ENCODE results near the gene FAM131A. TPM values are rescaled to one million over a fixed set of nuclear protein-coding genes. Genes with fewer than 3 reads are reported as not detected.

FAM131A gene
- total and polyA plus RNA-seq, 7 donors = 12.6 to 36.7 (median 28.0) TPM

GRCh38 chr3:184379358-184380184, 42.2 kb downstream of the FAM131A start, which contains the start of gene CHRD:
CHRD (plus strand) TSS chr3:184380054; CDS start chr3:184380319, 265 bp downstream.
- H3K4me3 ChIP-seq = peak within 1 kb of the TSS; percentile 25 to 58 (median 54)
- H3K4me1 ChIP-seq = peaks cover 0 to 23% (median 19%) of the 10 kb centered on the region in 4 donors
- H3K9me3 ChIP-seq = no peaks in the 10 kb centered on the region
- no peak for TF ChIP-seq POLR2AphosphoS5 (IDR thresholded peaks at IDR 0.05)
- no peak for TF ChIP-seq EP300 (IDR thresholded peaks at IDR 0.05)
- no peaks in the 10 kb centered on the region for H3K36me3 ChIP-seq
- peaks cover 3 to 36% (median 30%) of the 10 kb centered on the region in 3 donors for H3K27me3 ChIP-seq
- 11 to 19% methylated on average over 67 to 68 of the region's 71 CpGs for WGBS, 2 donors
- peak within 1 kb of the TSS; percentile 65 to 72 (median 70) for H3K27ac ChIP-seq
- peak; percentile 81 for DNase-seq
- intact Hi-C loops (cut with DNase I) = no loop called here

DNA sequence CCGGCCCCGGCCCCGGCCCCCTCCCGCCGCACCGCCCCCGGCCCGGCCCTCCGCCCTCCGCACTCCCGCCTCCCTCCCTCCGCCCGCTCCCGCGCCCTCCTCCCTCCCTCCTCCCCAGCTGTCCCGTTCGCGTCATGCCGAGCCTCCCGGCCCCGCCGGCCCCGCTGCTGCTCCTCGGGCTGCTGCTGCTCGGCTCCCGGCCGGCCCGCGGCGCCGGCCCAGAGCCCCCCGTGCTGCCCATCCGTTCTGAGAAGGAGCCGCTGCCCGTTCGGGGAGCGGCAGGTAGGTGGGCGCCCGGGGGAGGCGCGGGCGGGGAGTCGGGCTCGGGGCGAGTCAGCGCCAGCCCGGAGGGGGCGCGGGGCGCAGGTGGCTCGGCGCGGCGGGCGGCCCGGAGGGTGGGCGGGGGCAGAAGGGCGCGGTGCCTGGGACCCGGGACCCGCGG, 42.8 kb downstream of the FAM131A start:
- H3K36me3 ChIP-seq = no peaks in the 10 kb centered on the region
- peak; percentile 90 for DNase-seq
- H3K4me3 ChIP-seq = peak overlapping the region; percentile 25 to 58 (median 54)
- no peak for TF ChIP-seq POLR2AphosphoS5 (IDR thresholded peaks at IDR 0.05)
- TF ChIP-seq POLR2A (IDR thresholded peaks at IDR 0.05) = no peak
- peak overlapping the region; percentile 45 to 72 (median 54) for H3K27ac ChIP-seq
- H3K4me1 ChIP-seq = peaks cover 0 to 23% (median 19%) of the 10 kb centered on the region in 4 donors
- no peaks in the 10 kb centered on the region for H3K9me3 ChIP-seq
- intact Hi-C loops (cut with DNase I) = no loop called here
- WGBS, 2 donors = 1 to 2% methylated on average over 59 to 62 of the region's 62 CpGs
- H3K27me3 ChIP-seq = peaks cover 3 to 36% (median 30%) of the 10 kb centered on the region in 3 donors

DNA sequence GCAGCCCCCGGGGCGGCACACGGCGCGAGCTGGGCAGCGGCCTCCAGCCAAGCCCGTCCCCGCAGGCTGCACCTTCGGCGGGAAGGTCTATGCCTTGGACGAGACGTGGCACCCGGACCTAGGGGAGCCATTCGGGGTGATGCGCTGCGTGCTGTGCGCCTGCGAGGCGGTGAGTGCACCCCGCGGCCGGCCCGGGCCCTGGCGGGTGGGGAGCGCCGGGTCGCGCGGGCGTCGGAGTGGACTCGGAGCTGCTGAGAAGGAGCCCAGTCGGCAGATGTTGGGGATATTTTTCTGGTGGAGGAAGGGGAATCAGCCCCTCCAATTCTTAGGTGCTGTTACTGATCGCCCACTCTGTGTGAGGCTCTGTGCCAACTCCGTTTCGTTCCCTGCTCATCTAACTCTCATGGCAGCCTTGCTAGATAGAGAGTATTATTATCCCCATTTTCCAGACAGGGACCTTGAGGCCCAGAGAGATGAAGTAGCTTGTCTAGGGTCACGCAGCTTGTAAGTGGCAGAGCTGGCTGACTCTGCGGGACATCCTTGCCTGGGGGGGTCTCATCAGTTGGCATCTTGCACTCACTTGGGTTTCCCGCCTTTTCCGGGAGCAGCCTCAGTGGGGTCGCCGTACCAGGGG, 43.3 kb downstream of the FAM131A start:
- Histone ChIP-seq H3K27me3 (peaks cover 3 to 36% (median 30%) of the 10 kb centered on the region in 3 donors), H3K36me3 (no peaks in the 10 kb centered on the region), H3K27ac (peak overlapping the region; percentile 45 to 72 (median 54)), H3K4me1 (peaks cover 0 to 23% (median 19%) of the 10 kb centered on the region in 4 donors), H3K4me3 (peak overlapping the region; percentile 25 to 58 (median 54)), H3K9me3 (no peaks in the 10 kb centered on the region)
- intact Hi-C loops (cut with DNase I) = no loop called here
- TF ChIP-seq EP300 (IDR thresholded peaks at IDR 0.05) = no peak
- TF ChIP-seq, protein P1, sequence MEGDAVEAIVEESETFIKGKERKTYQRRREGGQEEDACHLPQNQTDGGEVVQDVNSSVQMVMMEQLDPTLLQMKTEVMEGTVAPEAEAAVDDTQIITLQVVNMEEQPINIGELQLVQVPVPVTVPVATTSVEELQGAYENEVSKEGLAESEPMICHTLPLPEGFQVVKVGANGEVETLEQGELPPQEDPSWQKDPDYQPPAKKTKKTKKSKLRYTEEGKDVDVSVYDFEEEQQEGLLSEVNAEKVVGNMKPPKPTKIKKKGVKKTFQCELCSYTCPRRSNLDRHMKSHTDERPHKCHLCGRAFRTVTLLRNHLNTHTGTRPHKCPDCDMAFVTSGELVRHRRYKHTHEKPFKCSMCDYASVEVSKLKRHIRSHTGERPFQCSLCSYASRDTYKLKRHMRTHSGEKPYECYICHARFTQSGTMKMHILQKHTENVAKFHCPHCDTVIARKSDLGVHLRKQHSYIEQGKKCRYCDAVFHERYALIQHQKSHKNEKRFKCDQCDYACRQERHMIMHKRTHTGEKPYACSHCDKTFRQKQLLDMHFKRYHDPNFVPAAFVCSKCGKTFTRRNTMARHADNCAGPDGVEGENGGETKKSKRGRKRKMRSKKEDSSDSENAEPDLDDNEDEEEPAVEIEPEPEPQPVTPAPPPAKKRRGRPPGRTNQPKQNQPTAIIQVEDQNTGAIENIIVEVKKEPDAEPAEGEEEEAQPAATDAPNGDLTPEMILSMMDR (IDR thresholded peaks at IDR 0.05) = no peak
- DNase-seq = peak; percentile 64
- 2 to 3% methylated on average over 42 of the region's 42 CpGs for WGBS, 2 donors

DNA sequence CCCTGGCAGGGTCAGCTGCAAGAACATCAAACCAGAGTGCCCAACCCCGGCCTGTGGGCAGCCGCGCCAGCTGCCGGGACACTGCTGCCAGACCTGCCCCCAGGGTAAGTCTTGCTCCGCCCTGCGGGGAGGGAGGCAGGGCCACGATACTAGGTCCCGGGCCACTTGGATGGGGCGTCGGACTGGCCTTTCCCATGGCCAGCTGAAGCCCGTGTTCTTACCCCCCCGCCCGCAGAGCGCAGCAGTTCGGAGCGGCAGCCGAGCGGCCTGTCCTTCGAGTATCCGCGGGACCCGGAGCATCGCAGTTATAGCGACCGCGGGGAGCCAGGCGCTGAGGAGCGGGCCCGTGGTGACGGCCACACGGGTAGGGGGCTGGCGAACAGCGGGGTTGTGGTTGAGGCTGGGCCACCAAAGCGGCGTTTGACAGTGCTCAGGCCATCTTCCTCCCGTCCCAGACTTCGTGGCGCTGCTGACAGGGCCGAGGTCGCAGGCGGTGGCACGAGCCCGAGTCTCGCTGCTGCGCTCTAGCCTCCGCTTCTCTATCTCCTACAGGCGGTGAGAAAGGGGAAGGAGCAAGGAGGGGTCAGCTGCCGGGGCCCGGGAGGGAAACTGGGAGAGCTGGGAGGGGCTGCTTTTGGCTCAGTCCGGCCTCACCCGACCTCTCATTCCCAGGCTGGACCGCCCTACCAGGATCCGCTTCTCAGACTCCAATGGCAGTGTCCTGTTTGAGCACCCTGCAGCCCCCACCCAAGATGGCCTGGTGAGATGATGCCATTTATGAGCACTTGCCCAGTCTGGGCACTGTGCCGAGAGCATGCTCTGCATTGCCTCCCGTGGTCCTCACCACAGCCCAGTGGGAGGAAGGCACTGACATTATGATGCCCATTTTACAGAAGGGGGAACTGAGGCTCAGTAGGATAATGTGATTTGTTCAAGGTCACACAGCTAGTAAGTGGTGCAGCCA, 44.1 kb downstream of the FAM131A start:
- intact Hi-C loops (cut with DNase I) = no loop called here
- peak overlapping the region in 3 of 4 donors; percentile 10 to 52 (median 22) for H3K27ac ChIP-seq
- H3K4me3 ChIP-seq = peak overlapping the region in 3 of 4 donors; percentile 52 to 58 (median 57)
- WGBS, 2 donors = 6 to 11% methylated on average over 55 of the region's 55 CpGs
- DNase-seq = peak; percentile 67
- peaks cover 0 to 23% (median 19%) of the 10 kb centered on the region in 4 donors for H3K4me1 ChIP-seq
- no peaks in the 10 kb centered on the region for H3K36me3 ChIP-seq
- no peaks in the 10 kb centered on the region for H3K9me3 ChIP-seq
- no peak for TF ChIP-seq POLR2A (IDR thresholded peaks at IDR 0.05)
- no peak for TF ChIP-seq POLR2AphosphoS5 (IDR thresholded peaks at IDR 0.05)
- no peak for TF ChIP-seq EP300 (IDR thresholded peaks at IDR 0.05)
- TF ChIP-seq, protein P1 (IDR thresholded peaks at IDR 0.05) = no peak
- H3K27me3 ChIP-seq = peaks cover 7 to 42% (median 30%) of the 10 kb centered on the region in 3 donors

GRCh38 chr3:184382326-184383032, 45.1 kb downstream of the FAM131A start:
- intact Hi-C loops (cut with DNase I) = no loop called here
- peaks cover 0 to 23% (median 19%) of the 10 kb centered on the region in 4 donors for H3K4me1 ChIP-seq
- H3K9me3 ChIP-seq = no peaks in the 10 kb centered on the region
- DNase-seq = no peak
- TF ChIP-seq POLR2AphosphoS5 (IDR thresholded peaks at IDR 0.05) (no peak), EP300 (IDR thresholded peaks at IDR 0.05) (no peak), POLR2A (IDR thresholded peaks at IDR 0.05) (no peak)
- TF ChIP-seq, protein P1 (IDR thresholded peaks at IDR 0.05) = no peak
- H3K36me3 ChIP-seq = no peaks in the 10 kb centered on the region
- H3K27me3 ChIP-seq = peaks cover 7 to 41% (median 27%) of the 10 kb centered on the region in 3 donors
- no peak overlapping the region for H3K4me3 ChIP-seq
- H3K27ac ChIP-seq = no peak overlapping the region
- 83 to 87% methylated on average over 16 of the region's 16 CpGs for WGBS, 2 donors
